ENCODE data around the gene ZNF766.

ZNF766 gene

DNA sequence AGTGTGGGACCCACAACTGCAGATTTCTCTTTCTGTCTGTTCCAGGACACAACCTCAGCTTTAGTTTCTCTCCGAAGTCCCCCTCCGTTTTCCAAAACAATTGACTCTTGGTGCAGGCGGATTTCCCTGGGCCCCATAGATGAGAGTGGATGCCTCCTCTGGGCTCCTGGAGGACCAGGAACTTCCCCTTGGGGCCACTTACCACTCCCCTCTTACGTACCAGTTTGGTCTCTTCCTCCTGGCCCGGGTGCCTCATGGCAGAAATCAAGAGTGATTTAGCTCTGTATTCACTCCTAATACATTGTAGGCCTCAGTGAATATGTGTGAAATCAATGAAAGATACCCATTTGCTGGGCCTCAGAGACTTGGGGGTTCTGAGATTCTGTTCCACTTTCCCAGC, 45.2 kb upstream of the ZNF766 start:
- no peak for TF ChIP-seq POLR2AphosphoS5 (IDR thresholded peaks at IDR 0.05; ENCODE audit: low read depth, low read length)
- no peak for TF ChIP-seq FOXP2 (optimal IDR thresholded peaks at IDR 0.05; ENCODE audit: borderline replicate concordance, extremely low read depth, extremely low read length, insufficient read depth)
- TF ChIP-seq, protein P1, sequence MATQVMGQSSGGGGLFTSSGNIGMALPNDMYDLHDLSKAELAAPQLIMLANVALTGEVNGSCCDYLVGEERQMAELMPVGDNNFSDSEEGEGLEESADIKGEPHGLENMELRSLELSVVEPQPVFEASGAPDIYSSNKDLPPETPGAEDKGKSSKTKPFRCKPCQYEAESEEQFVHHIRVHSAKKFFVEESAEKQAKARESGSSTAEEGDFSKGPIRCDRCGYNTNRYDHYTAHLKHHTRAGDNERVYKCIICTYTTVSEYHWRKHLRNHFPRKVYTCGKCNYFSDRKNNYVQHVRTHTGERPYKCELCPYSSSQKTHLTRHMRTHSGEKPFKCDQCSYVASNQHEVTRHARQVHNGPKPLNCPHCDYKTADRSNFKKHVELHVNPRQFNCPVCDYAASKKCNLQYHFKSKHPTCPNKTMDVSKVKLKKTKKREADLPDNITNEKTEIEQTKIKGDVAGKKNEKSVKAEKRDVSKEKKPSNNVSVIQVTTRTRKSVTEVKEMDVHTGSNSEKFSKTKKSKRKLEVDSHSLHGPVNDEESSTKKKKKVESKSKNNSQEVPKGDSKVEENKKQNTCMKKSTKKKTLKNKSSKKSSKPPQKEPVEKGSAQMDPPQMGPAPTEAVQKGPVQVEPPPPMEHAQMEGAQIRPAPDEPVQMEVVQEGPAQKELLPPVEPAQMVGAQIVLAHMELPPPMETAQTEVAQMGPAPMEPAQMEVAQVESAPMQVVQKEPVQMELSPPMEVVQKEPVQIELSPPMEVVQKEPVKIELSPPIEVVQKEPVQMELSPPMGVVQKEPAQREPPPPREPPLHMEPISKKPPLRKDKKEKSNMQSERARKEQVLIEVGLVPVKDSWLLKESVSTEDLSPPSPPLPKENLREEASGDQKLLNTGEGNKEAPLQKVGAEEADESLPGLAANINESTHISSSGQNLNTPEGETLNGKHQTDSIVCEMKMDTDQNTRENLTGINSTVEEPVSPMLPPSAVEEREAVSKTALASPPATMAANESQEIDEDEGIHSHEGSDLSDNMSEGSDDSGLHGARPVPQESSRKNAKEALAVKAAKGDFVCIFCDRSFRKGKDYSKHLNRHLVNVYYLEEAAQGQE (IDR thresholded peaks at IDR 0.05; ENCODE audit: insufficient read depth in 1 of 2, low read depth in 2 of 2, low read length in 2 of 2), result no peak
- no peak for TF ChIP-seq SIN3A (IDR thresholded peaks at IDR 0.05; ENCODE audit: borderline replicate concordance, insufficient read depth, low read length)
- no peak for TF ChIP-seq TAF1 (IDR thresholded peaks at IDR 0.05; ENCODE audit: borderline replicate concordance, insufficient read depth, low read length)

DNA sequence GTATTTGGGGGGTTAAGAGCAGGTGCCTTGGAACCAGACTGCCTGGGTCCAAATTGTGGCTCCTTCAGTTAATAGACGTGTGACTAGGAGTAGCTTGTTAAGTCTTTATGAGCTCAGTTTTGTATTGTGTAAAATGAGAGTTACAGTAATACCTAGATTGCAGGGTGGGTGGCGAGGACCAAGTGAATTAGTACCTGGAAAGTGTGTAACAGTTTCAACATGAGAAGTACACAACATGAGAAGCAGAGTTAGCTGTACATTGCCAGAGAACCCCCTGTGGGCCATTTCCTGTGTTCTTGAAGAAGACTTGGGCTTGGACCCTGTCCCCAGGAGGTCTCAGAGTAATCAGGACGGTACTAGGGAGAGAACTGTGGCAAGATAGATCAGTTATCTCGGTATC, 42.7 kb upstream of the ZNF766 start:
- no peak for TF ChIP-seq FOXP2 (optimal IDR thresholded peaks at IDR 0.05; ENCODE audit: borderline replicate concordance, extremely low read depth, extremely low read length, insufficient read depth)
- no peak for TF ChIP-seq SIN3A (IDR thresholded peaks at IDR 0.05; ENCODE audit: borderline replicate concordance, insufficient read depth, low read length)
- no peak for TF ChIP-seq TAF1 (IDR thresholded peaks at IDR 0.05; ENCODE audit: borderline replicate concordance, insufficient read depth, low read length)
- TF ChIP-seq, protein P1 (IDR thresholded peaks at IDR 0.05; ENCODE audit: insufficient read depth in 1 of 2, low read depth in 2 of 2, low read length in 2 of 2), result no peak
- no peak for TF ChIP-seq POLR2AphosphoS5 (IDR thresholded peaks at IDR 0.05; ENCODE audit: low read depth, low read length)

- TF ChIP-seq, protein P1 (IDR thresholded peaks at IDR 0.05; ENCODE audit: insufficient read depth in 1 of 2, low read depth in 2 of 2, low read length in 2 of 2), result no peak
- TF ChIP-seq POLR2AphosphoS5 (IDR thresholded peaks at IDR 0.05; ENCODE audit: low read depth, low read length) (no peak), SIN3A (IDR thresholded peaks at IDR 0.05; ENCODE audit: borderline replicate concordance, insufficient read depth, low read length) (no peak), FOXP2 (optimal IDR thresholded peaks at IDR 0.05; ENCODE audit: borderline replicate concordance, extremely low read depth, extremely low read length, insufficient read depth) (no peak), TAF1 (IDR thresholded peaks at IDR 0.05; ENCODE audit: borderline replicate concordance, insufficient read depth, low read length) (no peak)
Observed at GRCh38 chr19:52227196-52227940, 42.0 kb upstream of the ZNF766 start.

- TF ChIP-seq FOXP2 (optimal IDR thresholded peaks at IDR 0.05; ENCODE audit: borderline replicate concordance, extremely low read depth, extremely low read length, insufficient read depth) (no peak), POLR2AphosphoS5 (IDR thresholded peaks at IDR 0.05; ENCODE audit: low read depth, low read length) (no peak), SIN3A (IDR thresholded peaks at IDR 0.05; ENCODE audit: borderline replicate concordance, insufficient read depth, low read length) (no peak), TAF1 (IDR thresholded peaks at IDR 0.05; ENCODE audit: borderline replicate concordance, insufficient read depth, low read length) (no peak)
- TF ChIP-seq, protein P1 (IDR thresholded peaks at IDR 0.05; ENCODE audit: insufficient read depth in 1 of 2, low read depth in 2 of 2, low read length in 2 of 2), result no peak
Observed at GRCh38 chr19:52227980-52228379, 41.4 kb upstream of the ZNF766 start.
